Adipose tissue (tissue), 3 donors: Measurements from ENCODE around the gene TSPOAP1. TPM values are rescaled to one million over a fixed set of nuclear protein-coding genes. Genes with fewer than 3 reads are reported as not detected.

Source experiments
- H3K27ac ChIP-seq: one replicate; pipeline ENCODE4 v1.5.1; 2013; ENCODE audit warnings: low read depth, low read length
- WGBS, 3 donors: extraction: QIAGEN DNeasy Blood & Tissue Kit; methylation state at CpG; one replicate each; pipeline ENCODE4 v1.1.7; 2013; 5-methylcytosine and 5-hydroxymethylcytosine counted together
- polyA plus RNA-seq, 3 donors: library from polyadenylated mRNA; stranded (reverse); fragments of 200-250 nt; gene quantifications; one replicate each; pipeline ENCODE4 v1.2.3, GENCODE V29; 2013
- donor health status: healthy with polysubstance abuse.
- donor health status: Bipolar disorder and iron deficiency.
- donor health status: healthy.

The TSPOAP1 gene
- polyA plus RNA-seq, 3 donors, result 4.4 to 11.9 (median 5.3) TPM

GRCh38 chr17:58312021-58312630 is 16.5 kb downstream of the TSPOAP1 start:
- no peak overlapping the region for H3K27ac ChIP-seq
- WGBS, 3 donors, result 89 to 91% (median 91%) methylated on average over 21 to 23 of the region's 23 CpGs

GRCh38 chr17:58311429-58311894 is 17.1 kb downstream of the TSPOAP1 start:
- no peak overlapping the region for H3K27ac ChIP-seq
- WGBS, 3 donors, result 90 to 96% (median 92%) methylated on average over 9 of the region's 9 CpGs

GRCh38 chr17:58310511-58311428 is 17.8 kb downstream of the TSPOAP1 start:
- 90 to 92% (median 91%) methylated on average over 20 to 23 of the region's 23 CpGs for WGBS, 3 donors
- no peak overlapping the region for H3K27ac ChIP-seq

- 50 to 85% (median 52%) methylated on average over 5 of the region's 5 CpGs for WGBS, 3 donors
- H3K27ac ChIP-seq, result no peak overlapping the region
These were observed 18.7 kb downstream of the TSPOAP1 start for GRCh38 chr17:58309918-58310259.

GRCh38 chr17:58308985-58309917 is 19.3 kb downstream of the TSPOAP1 start:
- 71 to 83% (median 75%) methylated on average over 19 to 21 of the region's 21 CpGs for WGBS, 3 donors
- H3K27ac ChIP-seq, result no peak overlapping the region

- 68 to 72% (median 69%) methylated on average over 28 to 32 of the region's 32 CpGs for WGBS, 3 donors
- no peak overlapping the region for H3K27ac ChIP-seq
These were observed 20.2 kb downstream of the TSPOAP1 start for GRCh38 chr17:58308173-58308984.

GRCh38 chr17:58307468-58308172 is 21.0 kb downstream of the TSPOAP1 start:
- H3K27ac ChIP-seq, result no peak overlapping the region
- 81 to 88% (median 87%) methylated on average over 20 of the region's 20 CpGs for WGBS, 3 donors

- WGBS, 3 donors, result 82 to 88% (median 84%) methylated on average over 19 of the region's 19 CpGs
- H3K27ac ChIP-seq, result no peak overlapping the region
These were observed 22.3 kb downstream of the TSPOAP1 start for GRCh38 chr17:58306131-58306951.

- WGBS, 3 donors, result 81 to 88% (median 83%) methylated on average over 8 of the region's 8 CpGs
These were observed 23.0 kb downstream of the TSPOAP1 start for GRCh38 chr17:58305626-58306025.

GRCh38 chr17:58304750-58305486 is 23.7 kb downstream of the TSPOAP1 start:
- no peak overlapping the region for H3K27ac ChIP-seq
- WGBS, 3 donors, result 75 to 84% (median 81%) methylated on average over 14 of the region's 14 CpGs

More at GRCh38 chr17:58305626-58306025, 23.0 kb downstream of the TSPOAP1 start:
- H3K27ac ChIP-seq, result no peak overlapping the region

- H3K27ac ChIP-seq, result no peak overlapping the region
- 41 to 46% (median 42%) methylated on average over 10 of the region's 10 CpGs for WGBS, 3 donors
These were observed 24.4 kb downstream of the TSPOAP1 start for GRCh38 chr17:58303971-58304749.

GRCh38 chr17:58302919-58303585 is 25.5 kb downstream of the TSPOAP1 start:
- 79 to 88% (median 79%) methylated on average over 9 of the region's 9 CpGs for WGBS, 3 donors

GRCh38 chr17:58302171-58302918 is 26.2 kb downstream of the TSPOAP1 start:
- WGBS, 3 donors, result 84 to 92% (median 88%) methylated on average over 9 of the region's 9 CpGs
- no peak overlapping the region for H3K27ac ChIP-seq

More at GRCh38 chr17:58302919-58303585, 25.5 kb downstream of the TSPOAP1 start:
- no peak overlapping the region for H3K27ac ChIP-seq
